Measurements from ENCODE around the gene SYT15B.
"Not testable (repeated sequence)": the region's sequence is repeated elsewhere in the genome, so short reads cannot be mapped to it uniquely, and the experiment has no call there.

SYT15B gene

GRCh38 chr10:47753176-47753575 is 10.2 kb downstream of the SYT15B start:
- H3K36me3 ChIP-seq; H3K4me3 ChIP-seq; intact Hi-C loops (cut with DNase I; ENCODE audit: low total_unique reads); H3K27me3 ChIP-seq; DNase-seq; H3K27ac ChIP-seq; H3K9me3 ChIP-seq; H3K4me1 ChIP-seq: not testable (repeated sequence)

- H3K9me3 ChIP-seq; H3K27me3 ChIP-seq; H3K4me1 ChIP-seq; H3K36me3 ChIP-seq; H3K4me3 ChIP-seq; DNase-seq; intact Hi-C loops (cut with DNase I; ENCODE audit: low total_unique reads); H3K27ac ChIP-seq: not testable (repeated sequence)
These were observed 11.6 kb downstream of the SYT15B start for GRCh38 chr10:47751821-47752220.

GRCh38 chr10:47750360-47750759 is 13.0 kb downstream of the SYT15B start:
- H3K27me3 ChIP-seq; H3K36me3 ChIP-seq; intact Hi-C loops (cut with DNase I; ENCODE audit: low total_unique reads); H3K27ac ChIP-seq; DNase-seq; H3K4me3 ChIP-seq; H3K9me3 ChIP-seq; H3K4me1 ChIP-seq: not testable (repeated sequence)

- H3K4me3 ChIP-seq; H3K9me3 ChIP-seq; H3K4me1 ChIP-seq; DNase-seq; H3K27ac ChIP-seq; H3K27me3 ChIP-seq; H3K36me3 ChIP-seq; intact Hi-C loops (cut with DNase I; ENCODE audit: low total_unique reads): not testable (repeated sequence)
These were observed 16.5 kb downstream of the SYT15B start for GRCh38 chr10:47746780-47747376.

GRCh38 chr10:47744881-47745280 is 18.5 kb downstream of the SYT15B start:
- H3K4me3 ChIP-seq; H3K36me3 ChIP-seq; intact Hi-C loops (cut with DNase I; ENCODE audit: low total_unique reads); DNase-seq; H3K9me3 ChIP-seq; H3K27me3 ChIP-seq; H3K27ac ChIP-seq; H3K4me1 ChIP-seq: not testable (repeated sequence)

GRCh38 chr10:47743611-47744550 is 19.5 kb downstream of the SYT15B start:
- intact Hi-C loops (cut with DNase I; ENCODE audit: low total_unique reads) = not testable (repeated sequence)
- peak in 1 of 2 experiments; percentile 25 for TF ChIP-seq CTCF (IDR thresholded peaks at IDR 0.05)

GRCh38 chr10:47740868-47741267 is 22.5 kb downstream of the SYT15B start:
- H3K4me3 ChIP-seq; DNase-seq; H3K9me3 ChIP-seq; H3K4me1 ChIP-seq; intact Hi-C loops (cut with DNase I; ENCODE audit: low total_unique reads); H3K27ac ChIP-seq; H3K36me3 ChIP-seq; H3K27me3 ChIP-seq: not testable (repeated sequence)

More at GRCh38 chr10:47743611-47744550, 19.5 kb downstream of the SYT15B start:
- H3K9me3 ChIP-seq, H3K4me1 ChIP-seq, H3K27me3 ChIP-seq, H3K27ac ChIP-seq, DNase-seq, H3K36me3 ChIP-seq: not testable (repeated sequence)
- peak overlapping the region; percentile 43 for H3K4me3 ChIP-seq

GRCh38 chr10:47730911-47731310 is 32.5 kb downstream of the SYT15B start:
- H3K9me3 ChIP-seq; H3K27ac ChIP-seq; H3K4me3 ChIP-seq; H3K4me1 ChIP-seq; H3K27me3 ChIP-seq; intact Hi-C loops (cut with DNase I; ENCODE audit: low total_unique reads); DNase-seq; H3K36me3 ChIP-seq: not testable (repeated sequence)

GRCh38 chr10:47725740-47726139 is 37.7 kb downstream of the SYT15B start:
- DNase-seq; H3K27ac ChIP-seq; intact Hi-C loops (cut with DNase I; ENCODE audit: low total_unique reads); H3K36me3 ChIP-seq; H3K27me3 ChIP-seq; H3K4me1 ChIP-seq; H3K9me3 ChIP-seq; H3K4me3 ChIP-seq: not testable (repeated sequence)

GRCh38 chr10:47725047-47725446 is 38.3 kb downstream of the SYT15B start:
- H3K9me3 ChIP-seq = not testable (repeated sequence)

GRCh38 chr10:47724119-47724518 is 39.3 kb downstream of the SYT15B start:
- intact Hi-C loops (cut with DNase I; ENCODE audit: low total_unique reads); H3K27me3 ChIP-seq; H3K4me3 ChIP-seq; H3K4me1 ChIP-seq; H3K27ac ChIP-seq; H3K9me3 ChIP-seq; H3K36me3 ChIP-seq; DNase-seq: not testable (repeated sequence)

More at GRCh38 chr10:47725047-47725446, 38.3 kb downstream of the SYT15B start:
- DNase-seq; H3K27ac ChIP-seq; H3K4me3 ChIP-seq; H3K4me1 ChIP-seq; intact Hi-C loops (cut with DNase I; ENCODE audit: low total_unique reads); H3K36me3 ChIP-seq; H3K27me3 ChIP-seq: not testable (repeated sequence)

- intact Hi-C loops (cut with DNase I; ENCODE audit: low total_unique reads); DNase-seq; H3K27ac ChIP-seq; H3K36me3 ChIP-seq; H3K9me3 ChIP-seq; H3K27me3 ChIP-seq; H3K4me3 ChIP-seq; H3K4me1 ChIP-seq: not testable (repeated sequence)
These were observed 40.0 kb downstream of the SYT15B start for GRCh38 chr10:47723362-47723761.

GRCh38 chr10:47717011-47717769 is 46.2 kb downstream of the SYT15B start:
- H3K4me3 ChIP-seq; H3K27ac ChIP-seq; H3K4me1 ChIP-seq; DNase-seq; H3K27me3 ChIP-seq; intact Hi-C loops (cut with DNase I; ENCODE audit: low total_unique reads); H3K36me3 ChIP-seq; H3K9me3 ChIP-seq: not testable (repeated sequence)

All from tibial artery (tissue), 4 donors.